HUDEP-2 (cell line): ENCODE data around the gene FSTL3.
"Not testable (repeated sequence)": the region's sequence is repeated elsewhere in the genome, so short reads cannot be mapped to it uniquely, and the experiment has no call there.

Experiments used
- DNase-seq, 76 experiments: peaks; one replicate each; lab custom pipeline; 2025; ENCODE audit not compliant: unreplicated experiment in 76 of 76; lab: John Stamatoyannopoulos, UW

The FSTL3 gene

DNA sequence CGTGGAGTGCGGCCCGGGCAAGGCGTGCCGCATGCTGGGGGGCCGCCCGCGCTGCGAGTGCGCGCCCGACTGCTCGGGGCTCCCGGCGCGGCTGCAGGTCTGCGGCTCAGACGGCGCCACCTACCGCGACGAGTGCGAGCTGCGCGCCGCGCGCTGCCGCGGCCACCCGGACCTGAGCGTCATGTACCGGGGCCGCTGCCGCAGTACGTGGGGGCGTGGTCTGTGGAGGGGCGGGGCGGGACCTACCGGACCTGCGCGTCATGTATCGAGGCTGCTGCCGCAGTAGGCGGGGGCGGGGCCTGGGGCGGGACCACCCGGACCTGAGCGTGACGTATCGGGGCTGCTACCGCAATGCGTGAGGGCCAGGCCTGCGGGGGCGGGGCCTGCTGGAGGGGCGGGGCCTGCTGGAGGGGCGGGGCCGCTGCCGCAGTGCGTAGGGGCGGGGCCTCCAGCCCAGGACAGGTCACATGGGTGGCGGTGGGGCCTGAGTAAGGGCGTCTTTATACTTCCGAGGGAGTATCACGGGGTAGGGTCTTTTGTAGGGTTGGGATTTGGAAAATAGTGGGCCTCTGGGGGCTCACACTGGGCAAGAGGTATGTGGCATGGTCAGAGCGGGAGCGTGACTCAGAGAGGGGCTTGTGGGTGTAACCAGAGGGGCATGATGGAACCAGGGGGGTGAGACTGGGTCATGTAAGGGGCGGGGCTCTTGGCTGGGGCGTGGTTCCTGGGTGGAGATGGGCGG, 4.3 kb downstream of the FSTL3 start:
- DNase-seq, result peak; percentile 85 to 100 (median 100)

DNA sequence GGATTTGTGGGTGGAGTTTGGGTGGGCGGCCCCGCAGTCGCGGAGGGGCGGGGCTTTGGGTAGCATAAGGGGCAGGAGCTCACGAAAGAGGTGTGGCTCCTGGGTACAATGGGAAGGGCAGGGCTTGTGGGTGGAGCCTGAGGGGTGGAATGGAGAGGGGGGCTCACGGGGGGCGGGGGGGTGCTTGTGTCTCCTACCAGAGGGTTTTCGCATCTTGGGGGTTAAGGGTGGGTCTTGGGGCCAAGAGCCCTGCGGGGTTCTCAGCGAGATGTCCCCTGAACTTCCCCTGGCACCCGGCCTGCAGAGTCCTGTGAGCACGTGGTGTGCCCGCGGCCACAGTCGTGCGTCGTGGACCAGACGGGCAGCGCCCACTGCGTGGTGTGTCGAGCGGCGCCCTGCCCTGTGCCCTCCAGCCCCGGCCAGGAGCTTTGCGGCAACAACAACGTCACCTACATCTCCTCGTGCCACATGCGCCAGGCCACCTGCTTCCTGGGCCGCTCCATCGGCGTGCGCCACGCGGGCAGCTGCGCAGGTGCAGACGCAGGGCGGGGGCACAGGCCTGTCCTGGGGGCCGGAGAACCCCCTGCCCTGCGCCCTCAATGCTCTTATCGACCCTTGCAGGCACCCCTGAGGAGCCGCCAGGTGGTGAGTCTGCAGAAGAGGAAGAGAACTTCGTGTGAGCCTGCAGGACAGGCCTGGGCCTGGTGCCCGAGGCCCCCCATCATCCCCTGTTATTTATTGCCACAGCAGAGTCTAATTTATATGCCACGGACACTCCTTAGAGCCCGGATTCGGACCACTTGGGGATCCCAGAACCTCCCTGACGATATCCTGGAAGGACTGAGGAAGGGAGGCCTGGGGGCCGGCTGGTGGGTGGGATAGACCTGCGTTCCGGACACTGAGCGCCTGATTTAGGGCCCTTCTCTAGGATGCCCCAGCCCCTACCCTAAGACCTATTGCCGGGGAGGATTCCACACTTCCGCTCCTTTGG, 5.1 kb downstream of the FSTL3 start:
- peak in 57 of 76 experiments; percentile 66 to 100 (median 96) for DNase-seq

DNA sequence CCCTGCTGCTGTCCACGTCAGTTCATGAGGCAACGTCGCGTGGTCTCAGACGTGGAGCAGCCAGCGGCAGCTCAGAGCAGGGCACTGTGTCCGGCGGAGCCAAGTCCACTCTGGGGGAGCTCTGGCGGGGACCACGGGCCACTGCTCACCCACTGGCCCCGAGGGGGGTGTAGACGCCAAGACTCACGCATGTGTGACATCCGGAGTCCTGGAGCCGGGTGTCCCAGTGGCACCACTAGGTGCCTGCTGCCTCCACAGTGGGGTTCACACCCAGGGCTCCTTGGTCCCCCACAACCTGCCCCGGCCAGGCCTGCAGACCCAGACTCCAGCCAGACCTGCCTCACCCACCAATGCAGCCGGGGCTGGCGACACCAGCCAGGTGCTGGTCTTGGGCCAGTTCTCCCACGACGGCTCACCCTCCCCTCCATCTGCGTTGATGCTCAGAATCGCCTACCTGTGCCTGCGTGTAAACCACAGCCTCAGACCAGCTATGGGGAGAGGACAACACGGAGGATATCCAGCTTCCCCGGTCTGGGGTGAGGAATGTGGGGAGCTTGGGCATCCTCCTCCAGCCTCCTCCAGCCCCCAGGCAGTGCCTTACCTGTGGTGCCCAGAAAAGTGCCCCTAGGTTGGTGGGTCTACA, 6.6 kb downstream of the FSTL3 start:
- DNase-seq, result no peak

DNA sequence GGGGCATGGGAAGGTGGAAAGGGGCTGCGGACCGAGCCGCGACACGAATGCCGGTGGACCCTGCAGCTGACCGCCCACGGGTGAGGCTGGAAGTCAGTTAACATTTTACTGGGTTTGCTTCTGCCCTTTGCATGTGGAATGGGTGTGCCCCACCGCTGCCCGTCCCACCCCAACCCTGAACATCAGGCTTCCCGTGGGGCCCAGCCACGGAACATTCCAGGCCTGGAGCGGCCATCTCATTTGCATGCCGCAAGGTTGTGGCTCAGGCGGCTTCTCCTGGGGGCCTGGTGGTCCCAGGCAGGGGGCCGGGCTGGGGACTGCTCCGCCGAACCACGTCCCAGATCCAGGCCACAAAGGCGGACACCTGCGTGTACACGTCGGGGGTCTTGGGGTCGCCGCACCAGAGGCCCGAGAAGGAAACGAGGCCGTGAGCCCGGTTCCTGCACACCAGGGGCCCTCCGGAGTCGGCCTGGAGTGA, 9.3 kb downstream of the FSTL3 start:
- no peak for DNase-seq

DNA sequence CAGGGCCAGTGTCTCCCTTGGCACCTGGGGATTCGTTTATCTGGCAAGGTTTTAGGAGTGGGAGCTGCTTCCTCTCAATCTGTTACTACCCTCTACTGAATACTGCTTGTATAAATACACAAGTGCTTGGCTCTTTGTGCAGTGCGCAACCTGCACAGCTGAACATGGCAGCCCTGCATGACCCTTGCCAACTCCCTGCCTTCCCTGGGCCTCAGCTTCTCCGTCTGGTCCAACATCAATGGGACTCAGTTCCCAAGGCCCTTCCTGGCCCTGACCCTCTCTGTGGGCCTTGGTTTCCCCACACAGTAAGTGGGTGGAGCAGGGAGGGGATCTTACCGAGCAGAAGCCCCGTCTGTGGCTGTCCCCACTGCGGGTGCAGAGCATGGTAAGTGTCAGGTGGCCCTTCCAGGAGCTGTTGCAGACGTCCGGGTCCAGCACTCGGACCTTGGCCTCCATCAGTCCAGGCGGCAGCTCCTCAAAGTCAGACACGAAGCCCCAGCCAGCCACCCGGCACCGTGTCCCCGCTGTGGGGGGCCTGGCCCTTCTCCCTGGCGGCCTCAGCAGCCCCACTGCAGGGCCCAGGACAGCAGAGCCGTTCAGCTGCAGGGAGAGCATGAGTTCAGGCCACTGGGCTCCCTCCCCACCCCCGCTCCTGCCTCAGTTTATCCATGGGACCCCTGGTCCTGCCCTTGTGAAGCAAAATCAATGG, 10.6 kb downstream of the FSTL3 start:
- no peak for DNase-seq

DNA sequence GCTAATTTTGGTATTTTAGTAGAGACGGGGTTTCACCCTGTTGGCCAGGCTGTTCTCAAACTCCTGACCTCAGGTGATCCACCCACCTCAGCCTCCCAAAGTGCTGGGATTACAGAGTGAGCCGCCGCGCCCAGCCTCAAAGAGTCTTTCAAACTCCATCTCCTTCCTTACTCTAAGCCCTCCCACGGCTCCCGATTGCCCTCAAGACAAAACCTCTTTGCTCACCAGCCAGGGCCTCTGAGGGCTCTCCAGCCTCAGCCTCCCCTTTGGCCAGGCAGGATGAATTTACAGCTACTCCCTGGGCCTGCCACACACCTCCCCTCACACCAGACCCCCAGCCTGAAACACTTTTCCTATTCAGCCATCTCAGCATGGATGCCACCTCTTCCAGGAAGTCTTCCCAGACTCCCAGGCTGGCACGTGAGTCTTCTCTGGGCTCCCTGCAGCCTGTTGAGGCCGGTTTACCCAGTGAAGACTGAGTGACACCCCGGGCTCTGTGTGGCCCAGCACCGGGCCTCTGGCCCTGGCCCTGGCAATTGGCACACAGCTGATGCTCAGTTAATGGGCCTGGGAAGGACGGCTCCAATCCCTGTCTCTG, 11.5 kb downstream of the FSTL3 start:
- no peak for DNase-seq

DNA sequence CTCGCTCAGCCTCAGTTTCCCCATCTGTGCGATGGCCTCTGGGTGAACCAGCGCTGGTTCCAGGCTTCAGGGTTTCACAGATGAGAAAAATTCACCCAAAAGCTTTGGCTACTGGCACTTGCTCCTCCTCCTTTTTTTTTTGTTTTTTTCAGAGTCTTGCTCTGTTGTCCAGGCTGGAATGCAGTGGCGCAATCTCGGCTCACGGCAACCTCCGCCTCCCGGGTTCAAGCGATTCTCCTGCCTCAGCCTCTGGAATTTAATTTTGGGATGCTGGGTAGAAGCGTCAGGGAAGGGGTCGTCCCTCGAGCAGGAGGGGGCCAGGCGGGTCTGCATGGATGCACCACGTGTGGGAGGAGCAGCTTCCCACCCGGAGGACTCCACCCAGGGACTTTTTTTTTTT, 12.0 kb downstream of the FSTL3 start:
- no peak for DNase-seq

DNA sequence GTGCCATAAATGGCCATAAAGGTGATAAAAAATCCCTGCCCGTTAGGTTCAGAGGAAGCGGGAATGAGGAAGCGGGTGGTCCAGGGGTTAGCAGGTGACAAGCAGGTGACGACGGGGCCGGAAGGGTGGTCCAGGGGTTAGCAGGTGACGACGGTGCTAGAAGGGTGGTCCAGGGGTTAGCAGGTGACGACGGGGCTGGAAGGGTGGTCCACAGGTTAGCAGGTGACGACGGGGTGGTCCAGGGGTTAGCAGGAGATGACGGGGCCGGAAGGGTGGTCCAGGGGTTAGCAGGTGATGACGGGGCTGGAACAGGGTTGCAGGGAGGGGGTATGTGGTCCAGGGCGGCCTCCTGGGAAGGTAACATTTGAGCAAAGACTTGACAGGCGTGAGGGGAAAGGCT, 12.8 kb downstream of the FSTL3 start:
- no peak for DNase-seq

DNA sequence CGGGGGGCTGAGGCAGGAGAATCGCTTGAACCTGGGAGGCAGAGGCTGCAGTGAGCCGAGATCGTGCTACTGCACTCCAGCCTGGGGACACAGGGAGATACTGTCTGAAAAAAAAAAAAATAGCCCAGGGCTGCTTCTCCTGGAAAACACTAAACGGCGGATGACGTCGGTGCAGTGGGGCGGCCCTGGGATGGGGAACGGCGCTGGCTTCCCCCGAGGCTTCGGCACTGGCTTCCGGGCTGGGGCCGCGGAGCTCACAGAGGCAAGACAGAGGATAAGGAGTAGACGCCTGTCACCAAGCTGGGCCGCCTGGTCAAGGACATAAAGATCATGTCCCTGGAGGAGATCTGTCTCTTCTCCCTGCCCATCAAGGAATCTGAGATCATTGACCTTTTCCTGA, 14.0 kb downstream of the FSTL3 start:
- DNase-seq, result no peak

DNA sequence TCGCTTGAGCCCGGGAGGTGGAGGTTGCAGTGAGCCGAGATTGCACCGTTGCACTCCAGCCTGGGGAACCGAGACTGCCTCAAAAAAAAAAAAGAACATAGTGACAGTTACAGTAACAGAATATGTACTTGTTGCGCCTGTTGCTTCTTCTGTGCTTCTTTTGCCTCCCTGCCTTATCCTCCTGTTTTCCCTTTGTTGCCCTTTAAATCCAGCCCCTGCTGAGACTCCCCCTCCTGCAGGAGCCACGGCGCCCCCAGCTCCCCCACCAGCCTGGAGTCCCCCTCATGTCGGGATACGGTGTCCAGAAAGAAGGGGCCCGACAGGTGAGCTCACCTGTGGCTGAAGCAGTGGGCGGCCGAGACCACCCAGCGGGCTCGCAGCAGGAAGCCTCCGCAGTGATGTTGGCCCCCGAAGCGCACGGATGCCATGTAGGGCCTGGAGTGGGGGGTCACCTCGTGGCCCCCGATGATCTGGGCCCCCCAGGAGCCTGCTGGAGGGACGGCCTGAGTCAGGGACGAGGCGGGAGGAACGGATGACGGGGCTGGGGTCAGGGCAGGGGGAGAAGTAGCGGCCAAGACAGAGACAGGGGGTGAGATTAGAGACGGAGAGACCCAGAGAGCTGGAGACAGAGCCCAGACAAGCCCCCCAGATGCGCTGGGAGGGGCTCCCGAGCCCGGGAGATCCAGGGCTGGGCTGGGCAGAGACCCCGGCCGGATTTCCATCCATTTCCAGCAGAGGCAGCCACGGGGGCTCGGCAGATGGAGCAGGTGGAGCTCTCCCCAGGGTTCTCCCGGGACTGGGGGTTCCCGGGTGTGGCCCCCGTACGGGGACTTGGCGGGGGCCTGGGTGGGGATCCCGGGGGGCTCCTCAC, 18.5 kb downstream of the FSTL3 start:
- DNase-seq, result no peak

DNA sequence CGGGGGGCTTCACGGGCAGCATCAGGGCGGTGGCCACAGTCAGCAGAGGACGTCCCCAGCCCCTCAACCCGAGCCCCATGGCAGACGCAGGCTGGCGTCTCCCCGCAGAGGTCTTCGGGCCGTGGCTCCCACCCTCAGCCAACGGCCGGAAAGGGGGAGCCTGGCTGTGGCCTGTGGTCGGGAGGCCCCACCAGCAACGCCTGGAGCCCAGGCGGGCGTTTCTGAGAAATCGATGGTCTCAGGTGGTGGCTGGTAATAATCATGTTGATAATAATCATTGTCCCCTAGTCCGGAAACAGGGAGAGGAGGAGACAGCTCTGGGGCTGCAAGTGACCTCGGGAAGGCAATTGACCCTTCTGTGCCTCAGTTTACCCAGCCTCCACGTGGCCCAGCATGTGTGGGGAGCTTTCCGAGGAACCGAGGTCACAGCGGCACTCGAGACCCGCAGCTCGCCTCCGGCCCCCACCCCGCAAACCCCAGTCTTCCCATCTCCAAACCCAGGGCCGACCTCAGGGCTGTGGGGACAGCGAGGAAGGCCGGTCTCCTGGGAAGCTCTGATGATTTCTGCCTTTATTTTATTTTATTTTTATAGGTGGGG, 19.3 kb downstream of the FSTL3 start, which contains the start of gene PRSS57:
PRSS57 (minus strand) TSS at position 101 of the 598 bp plus-strand sequence; CDS start at position 79, 22 bp downstream.
- DNase-seq, result peak in 1 of 76 experiments; percentile 15

DNA sequence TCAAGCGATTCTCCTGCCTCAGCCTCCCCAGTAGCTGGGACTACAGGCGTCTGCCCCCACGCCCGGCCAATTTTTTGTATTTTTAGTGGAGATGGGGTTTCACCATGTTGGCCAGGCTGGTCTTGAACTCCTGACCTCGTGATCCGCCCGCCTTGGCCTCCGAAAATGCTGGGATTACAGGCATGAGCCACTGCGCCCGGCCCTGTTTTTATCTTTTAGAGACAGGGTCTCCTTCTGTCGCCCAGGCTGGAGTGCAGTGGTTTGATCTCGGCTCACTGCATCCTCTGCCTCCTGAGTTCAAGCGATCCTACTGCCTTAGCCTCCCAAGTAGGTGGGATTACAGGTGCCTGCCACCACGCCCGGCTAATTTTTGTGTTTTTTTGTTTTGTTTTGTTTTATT, 22.3 kb downstream of the FSTL3 start:
- not testable (repeated sequence) for DNase-seq

DNA sequence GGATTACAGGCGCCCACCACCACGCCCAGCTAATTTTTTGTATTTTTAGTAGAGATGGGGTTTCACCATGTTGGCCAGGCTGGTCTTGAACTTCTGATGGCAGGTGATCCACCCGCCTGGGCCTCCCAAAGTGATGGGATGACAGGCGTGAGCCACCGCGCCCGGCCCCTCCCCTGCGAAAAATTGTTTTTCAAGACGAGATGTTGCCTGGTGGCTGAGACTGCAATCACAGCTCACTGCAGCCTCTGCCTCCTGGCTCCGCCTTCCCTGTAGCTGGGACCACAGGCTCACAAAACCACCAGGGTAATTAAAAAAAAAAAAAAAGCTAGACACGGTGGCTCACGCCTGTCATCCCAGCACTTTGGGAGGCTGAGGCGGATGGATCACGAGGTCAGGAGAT, 23.7 kb downstream of the FSTL3 start:
- not testable (repeated sequence) for DNase-seq

DNA sequence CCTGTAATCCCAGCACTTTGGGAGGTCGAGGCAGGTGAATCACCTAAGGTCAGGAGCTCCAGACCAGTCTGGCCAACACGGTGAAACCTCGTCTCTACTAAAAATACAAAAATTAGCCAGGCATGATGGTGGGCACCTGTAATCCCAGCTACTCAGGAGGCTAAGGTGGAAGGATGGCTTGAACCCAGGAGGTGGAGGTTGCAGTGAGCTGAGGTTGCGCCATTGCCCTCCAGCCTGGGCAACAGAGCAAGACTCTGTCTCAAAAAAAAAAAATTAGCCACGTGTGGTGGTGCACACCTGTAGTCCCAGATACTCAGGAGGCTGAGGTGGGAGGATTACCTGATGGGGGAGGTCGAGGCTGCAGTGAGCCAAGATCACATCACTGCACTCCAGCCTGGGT, 26.7 kb downstream of the FSTL3 start:
- not testable (repeated sequence) for DNase-seq

DNA sequence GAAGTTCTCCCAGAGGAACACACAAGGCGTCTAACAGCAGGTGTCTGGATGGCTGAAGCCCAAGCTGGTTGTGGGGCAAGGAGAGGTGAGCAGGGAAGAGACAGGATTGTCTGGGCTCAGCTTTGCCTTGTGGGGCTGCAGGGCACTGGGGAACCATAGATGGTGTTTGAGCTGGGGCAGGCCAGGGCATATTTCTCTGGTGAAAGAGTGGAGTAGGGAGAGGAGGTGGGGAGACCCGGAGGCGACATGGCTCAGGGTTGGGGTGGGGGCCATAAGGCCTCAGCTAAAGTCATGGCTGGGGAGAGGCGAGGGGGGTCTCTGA, 27.1 kb downstream of the FSTL3 start:
- DNase-seq, result no peak

DNA sequence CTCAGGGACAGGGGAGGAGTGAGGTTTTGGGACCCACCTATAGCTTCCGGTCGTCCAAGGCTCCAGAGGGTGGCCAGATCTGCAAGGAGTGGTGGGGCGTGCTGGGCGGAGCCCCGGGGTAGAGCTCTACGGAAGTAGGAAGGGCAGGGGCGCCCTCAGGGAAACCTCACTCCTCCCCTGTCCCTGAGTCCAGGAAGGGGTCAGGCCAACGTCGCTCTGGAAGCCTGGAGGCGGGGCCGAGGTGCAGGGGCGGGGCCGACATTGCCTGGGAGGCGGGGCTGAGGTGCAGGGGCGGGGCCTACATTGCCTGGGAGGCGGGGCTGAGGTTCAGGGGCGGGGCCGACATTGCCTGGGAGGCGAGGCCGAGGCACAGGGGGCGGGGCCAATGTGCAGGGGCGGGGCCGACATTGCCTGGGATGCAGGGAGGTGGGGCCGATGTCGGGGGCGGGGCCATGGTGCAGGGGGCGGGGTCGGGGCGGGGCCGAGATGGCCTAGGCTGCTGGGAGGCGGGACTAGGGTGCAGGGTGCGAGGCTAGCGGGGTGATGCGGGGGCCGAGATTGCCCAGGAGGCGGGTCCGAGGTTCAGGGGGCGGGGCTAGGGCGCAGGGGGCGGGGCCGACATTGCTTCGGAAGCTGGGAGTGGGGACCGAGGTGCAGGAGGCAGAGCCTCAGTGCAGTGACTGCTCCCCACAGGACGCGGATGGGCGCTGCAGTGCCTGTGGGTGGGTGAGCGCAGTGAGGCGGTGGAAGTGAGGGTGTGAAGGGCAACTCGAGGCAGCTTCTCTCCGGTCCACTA, 27.7 kb downstream of the FSTL3 start:
- DNase-seq, result peak in 70 of 76 experiments; percentile 29 to 99 (median 90)

DNA sequence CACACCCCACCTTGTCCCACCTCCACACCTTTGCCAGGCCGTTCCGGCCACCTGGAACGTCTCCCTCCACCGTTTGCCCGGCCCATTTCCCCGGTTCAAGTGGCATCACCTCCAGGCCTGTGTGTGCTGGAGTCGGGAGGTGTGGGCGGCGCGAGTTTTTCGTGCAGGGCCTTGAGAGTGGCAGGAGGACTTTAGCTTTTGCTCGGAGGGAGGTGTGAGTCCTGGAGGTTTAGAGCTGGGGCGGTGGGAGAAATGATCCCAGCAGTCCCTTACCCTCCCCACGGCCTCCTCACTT, 28.2 kb downstream of the FSTL3 start:
- DNase-seq, result no peak
